ENCODE measurements around the gene FHIP1A. TPM values are rescaled to one million over a fixed set of nuclear protein-coding genes. Genes with fewer than 3 reads are reported as not detected.

The FHIP1A gene
- total and polyA plus RNA-seq, 5 donors from 2014 or later, result 0.10 to 0.43 (median 0.39) TPM; not detected in 2

- ATAC-seq (ENCODE audit: low read depth in 2 of 2), result no peak
- H3K4me3 ChIP-seq (ENCODE audit: low read depth, low read length), result no peak overlapping the region
- peaks cover 4% of the 10 kb centered on the region for H3K27me3 ChIP-seq (ENCODE audit: control insufficient read depth, insufficient read depth, low read length)
- H3K9me3 ChIP-seq (ENCODE audit: control insufficient read depth in 2 of 2, low read length in 2 of 2), result no peaks in the 10 kb centered on the region
- H3K27me3 Mint-ChIP-seq, result peaks cover 10% of the 10 kb centered on the region
- H3K4me1 ChIP-seq (ENCODE audit: control insufficient read depth, insufficient read depth, low read length, poor library complexity, severe bottlenecking), result no peaks in the 10 kb centered on the region
- H3K4me1 Mint-ChIP-seq, result peaks cover 0 to 4% (median 0%) of the 10 kb centered on the region in 4 donors
- H3K9me3 Mint-ChIP-seq, result peaks cover 0 to 2% (median 0%) of the 10 kb centered on the region in 7 donors
- no peak overlapping the region for H3K4me3 Mint-ChIP-seq
- H3K36me3 Mint-ChIP-seq, result no peaks in the 10 kb centered on the region
- no peaks in the 10 kb centered on the region for H3K36me3 ChIP-seq (ENCODE audit: control insufficient read depth, insufficient read depth, low read length)
- no peak overlapping the region for H3K27ac ChIP-seq (ENCODE audit: insufficient read depth, low read length, poor library complexity, severe bottlenecking)
- no peak for DNase-seq
- H3K27ac Mint-ChIP-seq, result no peak overlapping the region
These were observed 21.9 kb downstream of the FHIP1A start for GRCh38 chr4:151430740-151431457.

- Mint-ChIP-seq H3K27me3 (peaks cover 9% of the 10 kb centered on the region), H3K36me3 (no peaks in the 10 kb centered on the region), H3K4me1 (peaks cover 0 to 4% (median 0%) of the 10 kb centered on the region in 4 donors), H3K4me3 (no peak overlapping the region), H3K9me3 (peaks cover 0 to 2% (median 0%) of the 10 kb centered on the region in 7 donors), H3K27ac (no peak overlapping the region)
- no peaks in the 10 kb centered on the region for H3K36me3 ChIP-seq (ENCODE audit: control insufficient read depth, insufficient read depth, low read length)
- DNase-seq (no peak), ATAC-seq (ENCODE audit: low read depth in 2 of 2) (no peak)
- H3K27me3 ChIP-seq (ENCODE audit: control insufficient read depth, insufficient read depth, low read length), result peaks cover 4% of the 10 kb centered on the region
- no peak overlapping the region for H3K4me3 ChIP-seq (ENCODE audit: low read depth, low read length)
- H3K27ac ChIP-seq (ENCODE audit: insufficient read depth, low read length, poor library complexity, severe bottlenecking), result no peak overlapping the region
- H3K4me1 ChIP-seq (ENCODE audit: control insufficient read depth, insufficient read depth, low read length, poor library complexity, severe bottlenecking), result no peaks in the 10 kb centered on the region
- no peaks in the 10 kb centered on the region for H3K9me3 ChIP-seq (ENCODE audit: control insufficient read depth in 2 of 2, low read length in 2 of 2)
These were observed 22.8 kb downstream of the FHIP1A start for GRCh38 chr4:151431728-151432127.

DNA sequence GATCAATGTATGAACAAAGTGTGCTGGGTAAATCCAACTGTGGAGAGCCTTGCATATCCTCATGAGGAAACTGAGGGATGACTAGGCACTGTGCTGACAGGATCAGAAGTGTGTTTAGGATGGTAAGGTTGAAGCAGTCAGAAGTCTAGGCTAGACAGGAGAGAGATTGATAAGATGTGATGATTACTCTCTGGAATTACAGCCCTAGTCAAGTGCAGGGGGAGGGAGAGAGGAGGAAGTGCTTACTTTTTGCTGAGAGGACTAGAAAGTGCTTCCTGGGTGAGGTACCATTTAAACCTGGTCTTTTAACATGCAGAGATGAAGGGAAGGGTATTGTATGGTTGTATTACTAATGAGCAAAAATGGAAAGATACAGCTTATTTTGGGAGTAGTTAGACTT is 23.7 kb downstream of the FHIP1A start:
- Histone ChIP-seq H3K4me3 (ENCODE audit: low read depth, low read length) (no peak overlapping the region), H3K36me3 (ENCODE audit: control insufficient read depth, insufficient read depth, low read length) (no peaks in the 10 kb centered on the region), H3K27ac (ENCODE audit: insufficient read depth, low read length, poor library complexity, severe bottlenecking) (no peak overlapping the region), H3K27me3 (ENCODE audit: control insufficient read depth, insufficient read depth, low read length) (peaks cover 4% of the 10 kb centered on the region), H3K9me3 (ENCODE audit: control insufficient read depth in 2 of 2, low read length in 2 of 2) (no peaks in the 10 kb centered on the region), H3K4me1 (ENCODE audit: control insufficient read depth, insufficient read depth, low read length, poor library complexity, severe bottlenecking) (no peaks in the 10 kb centered on the region)
- Mint-ChIP-seq H3K9me3 (peaks cover 0 to 2% (median 0%) of the 10 kb centered on the region in 7 donors), H3K27me3 (peaks cover 9% of the 10 kb centered on the region), H3K27ac (no peak overlapping the region), H3K4me3 (no peak overlapping the region), H3K4me1 (peaks cover 0 to 4% (median 0%) of the 10 kb centered on the region in 4 donors), H3K36me3 (no peaks in the 10 kb centered on the region)
- DNase-seq (no peak), ATAC-seq (ENCODE audit: low read depth in 2 of 2) (no peak)

- Mint-ChIP-seq H3K9me3 (peaks cover 0 to 2% (median 0%) of the 10 kb centered on the region in 7 donors), H3K27ac (no peak overlapping the region)
- ATAC-seq (ENCODE audit: low read depth in 2 of 2), result no peak
These were observed 25.3 kb downstream of the FHIP1A start for GRCh38 chr4:151434183-151434860.

GRCh38 chr4:151436093-151436518 is 27.1 kb downstream of the FHIP1A start:
- no peaks in the 10 kb centered on the region for H3K9me3 ChIP-seq (ENCODE audit: control insufficient read depth in 2 of 2, low read length in 2 of 2)
- H3K27me3 ChIP-seq (ENCODE audit: control insufficient read depth, insufficient read depth, low read length), result no peaks in the 10 kb centered on the region
- peaks cover 5% of the 10 kb centered on the region for H3K27me3 Mint-ChIP-seq
- no peak overlapping the region for H3K27ac Mint-ChIP-seq
- no peak for ATAC-seq (ENCODE audit: low read depth in 2 of 2)
- H3K9me3 Mint-ChIP-seq, result peaks cover 0 to 5% (median 0%) of the 10 kb centered on the region in 7 donors
- H3K36me3 ChIP-seq (ENCODE audit: control insufficient read depth, insufficient read depth, low read length), result no peaks in the 10 kb centered on the region
- no peaks in the 10 kb centered on the region for H3K4me1 ChIP-seq (ENCODE audit: control insufficient read depth, insufficient read depth, low read length, poor library complexity, severe bottlenecking)
- DNase-seq, result no peak
- H3K27ac ChIP-seq (ENCODE audit: insufficient read depth, low read length, poor library complexity, severe bottlenecking), result no peak overlapping the region
- peaks cover 0 to 4% (median 0%) of the 10 kb centered on the region in 4 donors for H3K4me1 Mint-ChIP-seq
- H3K36me3 Mint-ChIP-seq, result no peaks in the 10 kb centered on the region
- H3K4me3 Mint-ChIP-seq, result no peak overlapping the region
- H3K4me3 ChIP-seq (ENCODE audit: low read depth, low read length), result no peak overlapping the region

More at GRCh38 chr4:151434183-151434860, 25.3 kb downstream of the FHIP1A start:
- no peaks in the 10 kb centered on the region for H3K36me3 ChIP-seq (ENCODE audit: control insufficient read depth, insufficient read depth, low read length)
- H3K4me1 ChIP-seq (ENCODE audit: control insufficient read depth, insufficient read depth, low read length, poor library complexity, severe bottlenecking), result no peaks in the 10 kb centered on the region
- no peak for DNase-seq
- no peak overlapping the region for H3K27ac ChIP-seq (ENCODE audit: insufficient read depth, low read length, poor library complexity, severe bottlenecking)
- peaks cover 0 to 4% (median 0%) of the 10 kb centered on the region in 4 donors for H3K4me1 Mint-ChIP-seq
- no peaks in the 10 kb centered on the region for H3K36me3 Mint-ChIP-seq
- no peak overlapping the region for H3K4me3 Mint-ChIP-seq
- peaks cover 2% of the 10 kb centered on the region for H3K27me3 ChIP-seq (ENCODE audit: control insufficient read depth, insufficient read depth, low read length)
- no peak overlapping the region for H3K4me3 ChIP-seq (ENCODE audit: low read depth, low read length)
- H3K27me3 Mint-ChIP-seq, result no peaks in the 10 kb centered on the region
- H3K9me3 ChIP-seq (ENCODE audit: control insufficient read depth in 2 of 2, low read length in 2 of 2), result no peaks in the 10 kb centered on the region

- H3K4me1 ChIP-seq (ENCODE audit: control insufficient read depth, insufficient read depth, low read length, poor library complexity, severe bottlenecking), result no peaks in the 10 kb centered on the region
- Mint-ChIP-seq H3K4me1 (peaks cover 0 to 3% (median 0%) of the 10 kb centered on the region in 4 donors), H3K27me3 (peaks cover 5% of the 10 kb centered on the region), H3K36me3 (no peaks in the 10 kb centered on the region), H3K9me3 (peaks cover 0 to 3% (median 0%) of the 10 kb centered on the region in 7 donors), H3K4me3 (no peak overlapping the region), H3K27ac (no peak overlapping the region)
- no peaks in the 10 kb centered on the region for H3K36me3 ChIP-seq (ENCODE audit: control insufficient read depth, insufficient read depth, low read length)
- no peak overlapping the region for H3K27ac ChIP-seq (ENCODE audit: insufficient read depth, low read length, poor library complexity, severe bottlenecking)
- DNase-seq (no peak), ATAC-seq (ENCODE audit: low read depth in 2 of 2) (no peak)
- H3K9me3 ChIP-seq (ENCODE audit: control insufficient read depth in 2 of 2, low read length in 2 of 2), result no peaks in the 10 kb centered on the region
- no peak overlapping the region for H3K4me3 ChIP-seq (ENCODE audit: low read depth, low read length)
- no peaks in the 10 kb centered on the region for H3K27me3 ChIP-seq (ENCODE audit: control insufficient read depth, insufficient read depth, low read length)
These were observed 28.5 kb downstream of the FHIP1A start for GRCh38 chr4:151437505-151437904.

DNA sequence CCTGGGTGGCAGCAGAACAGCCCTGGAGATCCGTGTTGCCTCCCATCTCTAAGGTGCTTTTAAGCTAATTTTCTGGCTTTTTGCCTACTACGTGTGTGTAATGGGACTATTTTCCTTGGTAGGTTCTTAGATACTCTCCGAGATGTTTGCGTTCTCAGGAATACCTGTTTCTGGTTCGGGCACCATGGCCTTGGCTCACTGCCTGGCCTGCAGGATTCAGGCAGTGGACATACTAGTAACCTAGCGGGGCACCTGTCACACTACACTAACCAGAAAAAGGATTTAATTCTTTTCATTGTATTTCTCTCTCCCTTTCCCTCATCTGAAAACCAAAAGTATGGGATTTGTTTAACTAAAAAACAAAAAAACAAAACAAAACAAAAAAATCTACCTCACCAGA is 29.2 kb downstream of the FHIP1A start:
- ATAC-seq (ENCODE audit: low read depth in 2 of 2), result no peak
- H3K27ac Mint-ChIP-seq, result no peak overlapping the region
- H3K4me1 Mint-ChIP-seq, result no peaks in the 10 kb centered on the region

More for the DNA sequence above, 29.2 kb downstream of the FHIP1A start:
- H3K27me3 ChIP-seq (ENCODE audit: control insufficient read depth, insufficient read depth, low read length), result no peaks in the 10 kb centered on the region
- H3K4me1 ChIP-seq (ENCODE audit: control insufficient read depth, insufficient read depth, low read length, poor library complexity, severe bottlenecking), result no peaks in the 10 kb centered on the region
- DNase-seq, result no peak
- H3K4me3 ChIP-seq (ENCODE audit: low read depth, low read length), result no peak overlapping the region
- Mint-ChIP-seq H3K9me3 (peaks cover 0 to 3% (median 0%) of the 10 kb centered on the region in 7 donors), H3K36me3 (no peaks in the 10 kb centered on the region), H3K4me3 (no peak overlapping the region), H3K27me3 (peaks cover 5% of the 10 kb centered on the region)
- H3K9me3 ChIP-seq (ENCODE audit: control insufficient read depth in 2 of 2, low read length in 2 of 2), result no peaks in the 10 kb centered on the region
- H3K27ac ChIP-seq (ENCODE audit: insufficient read depth, low read length, poor library complexity, severe bottlenecking), result no peak overlapping the region
- H3K36me3 ChIP-seq (ENCODE audit: control insufficient read depth, insufficient read depth, low read length), result no peaks in the 10 kb centered on the region
